ENCODE data around the gene AKR1C1. TPM values are rescaled to one million over a fixed set of nuclear protein-coding genes. Genes with fewer than 3 reads are reported as not detected.

Gene AKR1C1
- total and polyA plus RNA-seq, 9 of the 15 experiments (the other 6 are each of a cell fraction or from before 2014, with no cell fraction given), result 43.5 to 180 (median 82.4) TPM

GRCh38 chr10:4981722-4982471 lies 18.7 kb downstream of the AKR1C1 start (continued):
- TF ChIP-seq, protein P1, sequence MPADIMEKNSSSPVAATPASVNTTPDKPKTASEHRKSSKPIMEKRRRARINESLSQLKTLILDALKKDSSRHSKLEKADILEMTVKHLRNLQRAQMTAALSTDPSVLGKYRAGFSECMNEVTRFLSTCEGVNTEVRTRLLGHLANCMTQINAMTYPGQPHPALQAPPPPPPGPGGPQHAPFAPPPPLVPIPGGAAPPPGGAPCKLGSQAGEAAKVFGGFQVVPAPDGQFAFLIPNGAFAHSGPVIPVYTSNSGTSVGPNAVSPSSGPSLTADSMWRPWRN (IDR thresholded peaks at IDR 0.05; ENCODE audit: low read depth), result no peak
- TF ChIP-seq, protein P2, sequence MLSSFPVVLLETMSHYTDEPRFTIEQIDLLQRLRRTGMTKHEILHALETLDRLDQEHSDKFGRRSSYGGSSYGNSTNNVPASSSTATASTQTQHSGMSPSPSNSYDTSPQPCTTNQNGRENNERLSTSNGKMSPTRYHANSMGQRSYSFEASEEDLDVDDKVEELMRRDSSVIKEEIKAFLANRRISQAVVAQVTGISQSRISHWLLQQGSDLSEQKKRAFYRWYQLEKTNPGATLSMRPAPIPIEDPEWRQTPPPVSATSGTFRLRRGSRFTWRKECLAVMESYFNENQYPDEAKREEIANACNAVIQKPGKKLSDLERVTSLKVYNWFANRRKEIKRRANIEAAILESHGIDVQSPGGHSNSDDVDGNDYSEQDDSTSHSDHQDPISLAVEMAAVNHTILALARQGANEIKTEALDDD (IDR thresholded peaks at IDR 0.05), result 0 out of 2 replicates have a peak, but pooled peaks have one; percentile 48
- TF ChIP-seq UBTF (IDR thresholded peaks at IDR 0.05; ENCODE audit: borderline replicate concordance in 1 of 2, low read depth in 2 of 2, low read length in 2 of 2) (no peak), NCOR1 (IDR thresholded peaks at IDR 0.05) (peak; percentile 72), ZBTB5 (IDR thresholded peaks at IDR 0.05) (no peak), ZNF717 (CRISPR knock-in tag; IDR thresholded peaks at IDR 0.05) (no peak), NR2C1 (IDR thresholded peaks at IDR 0.05) (no peak; the same call in 1 of the 2 replicates), NR2C1 (tag; IDR thresholded peaks at IDR 0.05) (peak; percentile 76), CREB1 (IDR thresholded peaks at IDR 0.05) (0 out of 2 replicates have a peak, but pooled peaks have one; percentile 26), CREB1 (CRISPR knock-in tag; IDR thresholded peaks at IDR 0.05) (peak; percentile 36; the same call in 1 of the 2 replicates)
